Hepatocyte (in vitro differentiated cells): ENCODE results near the gene CARD9.

Experiments used
- EZH2 ChIP-seq: fragments of 200-600 bp; sonication (generic); IDR thresholded peaks from 2 replicates; pipeline ENCODE4 v1.6.1; 2016; ENCODE audit warnings: antibody characterized with exemption, mild to moderate bottlenecking, borderline replicate concordance
- EZH2phosphoT487 ChIP-seq: fragments of 200-600 bp; sonication (generic); IDR thresholded peaks from one replicate; pipeline ENCODE4 v1.6.1; 2018; ENCODE audit warnings: antibody characterized with exemption, mild to moderate bottlenecking, low read depth, moderate library complexity; ENCODE audit not compliant: unreplicated experiment, severe bottlenecking
- TF ChIP-seq, protein P1 (sequence below): fragments of 200-600 bp; sonication (generic); IDR thresholded peaks from 2 replicates; pipeline ENCODE4 v1.5.1; 2016; ENCODE audit warnings: antibody characterized with exemption, mild to moderate bottlenecking; ENCODE audit not compliant: poor library complexity

DNA sequence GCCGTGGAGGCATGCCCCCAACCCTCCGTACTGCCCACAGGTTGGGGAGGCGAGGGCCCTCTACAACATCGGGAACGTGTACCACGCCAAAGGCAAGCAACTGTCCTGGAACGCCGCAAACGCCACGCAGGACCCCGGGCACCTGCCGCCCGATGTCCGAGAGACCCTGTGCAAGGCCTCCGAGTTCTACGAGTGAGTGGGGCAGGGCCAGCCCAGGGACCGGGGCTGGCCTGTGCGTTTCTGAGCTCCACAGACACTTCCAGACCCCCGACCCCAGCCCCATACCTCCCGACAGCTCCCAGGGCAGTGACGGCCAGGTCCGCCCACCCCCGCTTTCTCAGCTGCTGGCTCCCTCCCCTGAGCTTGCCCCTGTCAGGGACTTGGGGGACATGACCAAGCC is 36.6 kb downstream of the CARD9 start:
- TF ChIP-seq, protein P1, sequence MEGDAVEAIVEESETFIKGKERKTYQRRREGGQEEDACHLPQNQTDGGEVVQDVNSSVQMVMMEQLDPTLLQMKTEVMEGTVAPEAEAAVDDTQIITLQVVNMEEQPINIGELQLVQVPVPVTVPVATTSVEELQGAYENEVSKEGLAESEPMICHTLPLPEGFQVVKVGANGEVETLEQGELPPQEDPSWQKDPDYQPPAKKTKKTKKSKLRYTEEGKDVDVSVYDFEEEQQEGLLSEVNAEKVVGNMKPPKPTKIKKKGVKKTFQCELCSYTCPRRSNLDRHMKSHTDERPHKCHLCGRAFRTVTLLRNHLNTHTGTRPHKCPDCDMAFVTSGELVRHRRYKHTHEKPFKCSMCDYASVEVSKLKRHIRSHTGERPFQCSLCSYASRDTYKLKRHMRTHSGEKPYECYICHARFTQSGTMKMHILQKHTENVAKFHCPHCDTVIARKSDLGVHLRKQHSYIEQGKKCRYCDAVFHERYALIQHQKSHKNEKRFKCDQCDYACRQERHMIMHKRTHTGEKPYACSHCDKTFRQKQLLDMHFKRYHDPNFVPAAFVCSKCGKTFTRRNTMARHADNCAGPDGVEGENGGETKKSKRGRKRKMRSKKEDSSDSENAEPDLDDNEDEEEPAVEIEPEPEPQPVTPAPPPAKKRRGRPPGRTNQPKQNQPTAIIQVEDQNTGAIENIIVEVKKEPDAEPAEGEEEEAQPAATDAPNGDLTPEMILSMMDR = no peak
- no peak for TF ChIP-seq EZH2
- no peak for TF ChIP-seq EZH2phosphoT487
